Natural killer cell (primary cell): ENCODE data around the gene SMAD1. TPM values are rescaled to one million over a fixed set of nuclear protein-coding genes. Genes with fewer than 3 reads are reported as not detected.

Experiments used
- ATAC-seq, 3 donors: fragments of 150-1000 bp in 2 of 3; fragments of 200-7000 bp in 1 of 3; cut with Tn5 transposase; 1 replicate in 1 of 3; 2 replicates in 2 of 3; pipeline ENCODE4 v1.10.0; 2021; ENCODE audit warnings: mild to moderate bottlenecking in 2 of 3, moderate library complexity in 2 of 3
- DNase-seq, 2 donors: peaks; one replicate each; pipeline versions ENCODE4 v3.0.0 to v3.0.0-alpha.2; 2013 to 2021; ENCODE audit warnings: mixed read lengths in 1 of 2
- H3K27ac ChIP-seq: one replicate; pipeline ENCODE4 v1.5.1; 2013; ENCODE audit warnings: mild to moderate bottlenecking, low read length
- H3K27me3 ChIP-seq: one replicate; pipeline ENCODE4 v1.6.1; 2013; ENCODE audit warnings: low read length; ENCODE audit not compliant: control insufficient read depth, insufficient read depth
- H3K36me3 ChIP-seq: one replicate; pipeline ENCODE4 v1.6.1; 2013; ENCODE audit warnings: low read length; ENCODE audit not compliant: control insufficient read depth, insufficient read depth
- H3K4me1 ChIP-seq: one replicate; pipeline ENCODE4 v1.6.1; 2013; ENCODE audit warnings: low read length; ENCODE audit not compliant: control insufficient read depth, insufficient read depth
- H3K4me3 ChIP-seq: one replicate; pipeline ENCODE4 v1.5.1; 2013; ENCODE audit warnings: low read length
- H3K9me3 ChIP-seq: one replicate; pipeline ENCODE4 v1.6.1; 2013; ENCODE audit warnings: low read length; ENCODE audit not compliant: control insufficient read depth, insufficient read depth
- H3K27ac Mint-ChIP-seq, 2 donors: one replicate each; pipeline ENCODE4 v1.8.0; 2022; ENCODE audit warnings: mild to moderate bottlenecking in 2 of 2, mixed read lengths in 2 of 2, moderate library complexity in 1 of 2
- H3K27me3 Mint-ChIP-seq, 2 donors: one replicate each; pipeline ENCODE4 v1.8.0; 2022; ENCODE audit warnings: low read depth in 2 of 2, mixed read lengths in 2 of 2
- H3K36me3 Mint-ChIP-seq: one replicate; pipeline ENCODE4 v1.8.0; 2022; ENCODE audit warnings: mixed read lengths
- H3K4me1 Mint-ChIP-seq, 2 donors: one replicate each; pipeline ENCODE4 v1.8.0; 2022; ENCODE audit warnings: mixed read lengths in 2 of 2
- H3K4me3 Mint-ChIP-seq: one replicate; pipeline ENCODE4 v1.8.0; 2022; ENCODE audit warnings: mild to moderate bottlenecking, moderate library complexity, mixed read lengths
- H3K9me3 Mint-ChIP-seq, 2 donors: one replicate each; pipeline ENCODE4 v1.8.0; 2022; ENCODE audit warnings: mixed read lengths in 2 of 2
- WGBS: methylation state at CpG from one replicate; pipeline ENCODE4 v1.1.7; 2013; ENCODE audit warnings: missing lambda C conversion rate; ENCODE audit not compliant: insufficient coverage; 5-methylcytosine and 5-hydroxymethylcytosine counted together
- intact Hi-C: fragments of 100-400 bp; cut with micrococcal nuclease; formaldehyde crosslinking; loops from one replicate; pipeline ENCODE4 v1.14.2; 2022
- total RNA-seq, 4 donors: library from RNA; stranded (reverse); fragments of 120-200 nt in 1 of 4; gene quantifications; one replicate each; pipeline versions ENCODE4 v1.2.3 to v1.2.4, GENCODE V29; 2013 to 2022
- TF ChIP-seq, protein P1 (sequence below): fragments of 200-600 bp; IDR thresholded peaks from one replicate; pipeline ENCODE4 v1.8.0; 2022; ENCODE audit warnings: antibody characterized with exemption

The SMAD1 gene
- total RNA-seq, 3 donors from 2014 or later (not counting 1 experiment from before 2014, with no cell fraction given), result 2.2 to 12.8 (median 9.9) TPM

- Histone ChIP-seq H3K4me3 (no peak overlapping the region), H3K4me1 (no peaks in the 10 kb centered on the region), H3K27ac (no peak overlapping the region), H3K27me3 (no peaks in the 10 kb centered on the region), H3K36me3 (no peaks in the 10 kb centered on the region), H3K9me3 (no peaks in the 10 kb centered on the region)
- no peaks in the 10 kb centered on the region for H3K27me3 Mint-ChIP-seq
- TF ChIP-seq, protein P1, sequence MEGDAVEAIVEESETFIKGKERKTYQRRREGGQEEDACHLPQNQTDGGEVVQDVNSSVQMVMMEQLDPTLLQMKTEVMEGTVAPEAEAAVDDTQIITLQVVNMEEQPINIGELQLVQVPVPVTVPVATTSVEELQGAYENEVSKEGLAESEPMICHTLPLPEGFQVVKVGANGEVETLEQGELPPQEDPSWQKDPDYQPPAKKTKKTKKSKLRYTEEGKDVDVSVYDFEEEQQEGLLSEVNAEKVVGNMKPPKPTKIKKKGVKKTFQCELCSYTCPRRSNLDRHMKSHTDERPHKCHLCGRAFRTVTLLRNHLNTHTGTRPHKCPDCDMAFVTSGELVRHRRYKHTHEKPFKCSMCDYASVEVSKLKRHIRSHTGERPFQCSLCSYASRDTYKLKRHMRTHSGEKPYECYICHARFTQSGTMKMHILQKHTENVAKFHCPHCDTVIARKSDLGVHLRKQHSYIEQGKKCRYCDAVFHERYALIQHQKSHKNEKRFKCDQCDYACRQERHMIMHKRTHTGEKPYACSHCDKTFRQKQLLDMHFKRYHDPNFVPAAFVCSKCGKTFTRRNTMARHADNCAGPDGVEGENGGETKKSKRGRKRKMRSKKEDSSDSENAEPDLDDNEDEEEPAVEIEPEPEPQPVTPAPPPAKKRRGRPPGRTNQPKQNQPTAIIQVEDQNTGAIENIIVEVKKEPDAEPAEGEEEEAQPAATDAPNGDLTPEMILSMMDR, result no peak
- peaks cover 0 to 8% of the 10 kb centered on the region in 2 donors for H3K4me1 Mint-ChIP-seq
- no peak for DNase-seq
- H3K27ac Mint-ChIP-seq, result no peak overlapping the region
- ATAC-seq, result no peak
- no peaks in the 10 kb centered on the region for H3K36me3 Mint-ChIP-seq
- WGBS, result 74% methylated on average over 2 of the region's 2 CpGs
- no peaks in the 10 kb centered on the region for H3K9me3 Mint-ChIP-seq
- intact Hi-C loops, result no loop called here
- no peak overlapping the region for H3K4me3 Mint-ChIP-seq
These were observed 39.6 kb downstream of the SMAD1 start for GRCh38 chr4:145521282-145521681.

DNA sequence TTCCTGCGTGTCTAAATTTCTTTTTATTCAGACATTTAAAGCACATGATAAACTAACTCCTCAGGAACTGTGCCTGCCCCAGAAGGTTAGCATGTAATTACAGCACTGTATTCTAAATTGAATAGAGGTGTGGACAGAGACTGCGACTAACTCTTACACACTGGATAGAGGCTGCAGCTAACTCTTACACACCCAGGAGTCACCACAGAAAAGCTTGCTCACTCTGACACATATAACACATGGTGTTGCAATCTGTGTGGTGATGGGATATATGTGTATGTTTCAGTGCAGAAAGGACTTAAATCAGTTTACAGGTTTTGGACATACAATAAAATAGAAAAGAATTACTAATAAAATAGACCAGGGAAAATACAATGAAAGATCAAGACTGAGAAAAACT lies 41.5 kb downstream of the SMAD1 start:
- no CpG with 5 or more reads among the region's 2 CpGs for WGBS
- Histone ChIP-seq H3K27me3 (no peaks in the 10 kb centered on the region), H3K27ac (no peak overlapping the region), H3K9me3 (no peaks in the 10 kb centered on the region), H3K4me3 (no peak overlapping the region), H3K4me1 (no peaks in the 10 kb centered on the region), H3K36me3 (no peaks in the 10 kb centered on the region)
- intact Hi-C loops, result no loop called here
- Mint-ChIP-seq H3K4me1 (peaks cover 0 to 8% of the 10 kb centered on the region in 2 donors), H3K9me3 (no peaks in the 10 kb centered on the region), H3K27ac (no peak overlapping the region), H3K36me3 (no peaks in the 10 kb centered on the region), H3K27me3 (no peaks in the 10 kb centered on the region), H3K4me3 (no peak overlapping the region)
- TF ChIP-seq, protein P1, result no peak
- ATAC-seq (no peak), DNase-seq (no peak)

DNA sequence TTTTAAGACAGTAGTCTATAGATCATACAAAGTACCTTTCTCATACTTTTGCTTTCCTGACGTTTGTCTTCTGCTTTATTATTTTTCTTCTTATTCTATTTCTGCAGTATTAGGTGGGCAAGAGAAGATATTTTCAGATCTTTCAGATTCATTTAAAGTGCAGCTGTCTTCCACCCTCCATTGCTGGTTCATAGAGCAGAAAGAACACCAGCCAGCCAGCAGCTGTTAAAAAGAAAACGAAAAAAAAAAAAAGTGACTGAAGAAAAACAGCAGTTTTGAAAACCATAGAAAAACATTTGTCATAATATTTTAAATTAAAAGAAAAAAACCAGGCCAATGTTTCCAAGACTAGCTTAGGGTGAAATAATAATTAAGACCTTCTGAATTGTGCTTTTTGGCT lies 42.9 kb downstream of the SMAD1 start:
- TF ChIP-seq, protein P1, result no peak
- Histone ChIP-seq H3K36me3 (no peaks in the 10 kb centered on the region), H3K9me3 (no peaks in the 10 kb centered on the region), H3K4me3 (no peak overlapping the region), H3K27me3 (no peaks in the 10 kb centered on the region), H3K4me1 (no peaks in the 10 kb centered on the region), H3K27ac (no peak overlapping the region)
- Mint-ChIP-seq H3K4me1 (peaks cover 0 to 8% of the 10 kb centered on the region in 2 donors), H3K4me3 (no peak overlapping the region), H3K27me3 (no peaks in the 10 kb centered on the region), H3K27ac (no peak overlapping the region), H3K36me3 (no peaks in the 10 kb centered on the region), H3K9me3 (no peaks in the 10 kb centered on the region)
- DNase-seq, result no peak
- no CpG with 5 or more reads among the region's 2 CpGs for WGBS
- no peak for ATAC-seq
- intact Hi-C loops, result no loop called here

GRCh38 chr4:145525291-145525740 lies 43.7 kb downstream of the SMAD1 start:
- H3K36me3 Mint-ChIP-seq, result no peaks in the 10 kb centered on the region
- Histone ChIP-seq H3K27me3 (no peaks in the 10 kb centered on the region), H3K27ac (no peak overlapping the region), H3K4me3 (no peak overlapping the region), H3K36me3 (no peaks in the 10 kb centered on the region), H3K4me1 (no peaks in the 10 kb centered on the region), H3K9me3 (no peaks in the 10 kb centered on the region)
- no peak overlapping the region for H3K4me3 Mint-ChIP-seq
- H3K4me1 Mint-ChIP-seq, result peaks cover 0 to 8% of the 10 kb centered on the region in 2 donors
- no peaks in the 10 kb centered on the region for H3K9me3 Mint-ChIP-seq
- no peaks in the 10 kb centered on the region for H3K27me3 Mint-ChIP-seq
- TF ChIP-seq, protein P1, result no peak
- intact Hi-C loops, result no loop called here
- DNase-seq, result no peak
- WGBS, result 40% methylated on average over 1 of the region's 1 CpG
- ATAC-seq, result no peak
- no peak overlapping the region for H3K27ac Mint-ChIP-seq
